Glomerular endothelial cell (primary cell): ENCODE data around the gene MED23. TPM values are rescaled to one million over a fixed set of nuclear protein-coding genes. Genes with fewer than 3 reads are reported as not detected.

ENCODE experiments used
- DNase-seq: peaks from one replicate; pipeline ENCODE4 v3.0.0-alpha.2; 2011; ENCODE audit warnings: low read depth, low spot score; ENCODE audit errors: extremely low read depth
- total RNA-seq: library from RNA; depleted of rRNA; stranded (reverse); fragments of >200 nt; gene quantifications from 2 replicates; pipeline ENCODE4 v1.2.3, GENCODE V29; 2015

The MED23 gene
- total RNA-seq, result 19.0 and 20.9 TPM in 2 replicates

GRCh38 chr6:131627724-131628682 is at the start of gene MED23:
TSS of gene MED23 (minus strand) at chr6:131628242. CDS start at chr6:131628049, 193 bp downstream.
- peak; percentile 63 for DNase-seq

GRCh38 chr6:131673184-131673583 is 45.1 kb upstream of the MED23 start:
- DNase-seq, result no peak

- no peak for DNase-seq
These were observed 41.8 kb upstream of the MED23 start for GRCh38 chr6:131669891-131670290.

- DNase-seq, result no peak
These were observed 35.6 kb upstream of the MED23 start for GRCh38 chr6:131663578-131664165.

- no peak for DNase-seq
These were observed 32.2 kb upstream of the MED23 start for GRCh38 chr6:131660195-131660594.

GRCh38 chr6:131658287-131658686 is 30.2 kb upstream of the MED23 start:
- DNase-seq, result no peak

GRCh38 chr6:131657630-131658111 is 29.6 kb upstream of the MED23 start:
- DNase-seq, result no peak

- no peak for DNase-seq
These were observed 29.2 kb upstream of the MED23 start for GRCh38 chr6:131657222-131657621.

GRCh38 chr6:131656667-131657066 is 28.6 kb upstream of the MED23 start:
- no peak for DNase-seq

DNA sequence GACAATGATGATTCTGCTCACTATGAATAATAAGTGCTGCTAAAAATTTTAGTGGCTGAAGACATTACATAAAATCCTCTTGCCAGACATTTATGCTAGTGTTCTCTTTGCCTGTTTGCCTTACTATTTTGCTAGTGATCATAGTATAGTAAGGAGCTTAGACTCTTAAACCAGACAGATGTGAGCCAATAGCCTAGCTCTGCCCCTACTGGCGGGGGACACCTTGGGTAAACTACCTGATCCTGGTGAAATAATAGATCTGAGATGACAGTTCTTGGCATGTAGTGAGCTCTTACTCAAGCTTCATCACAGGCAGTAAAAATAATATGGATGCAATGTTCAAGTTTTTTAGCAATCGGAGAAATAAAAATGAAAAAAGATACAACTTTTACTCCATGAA is 27.9 kb upstream of the MED23 start:
- no peak for DNase-seq

DNA sequence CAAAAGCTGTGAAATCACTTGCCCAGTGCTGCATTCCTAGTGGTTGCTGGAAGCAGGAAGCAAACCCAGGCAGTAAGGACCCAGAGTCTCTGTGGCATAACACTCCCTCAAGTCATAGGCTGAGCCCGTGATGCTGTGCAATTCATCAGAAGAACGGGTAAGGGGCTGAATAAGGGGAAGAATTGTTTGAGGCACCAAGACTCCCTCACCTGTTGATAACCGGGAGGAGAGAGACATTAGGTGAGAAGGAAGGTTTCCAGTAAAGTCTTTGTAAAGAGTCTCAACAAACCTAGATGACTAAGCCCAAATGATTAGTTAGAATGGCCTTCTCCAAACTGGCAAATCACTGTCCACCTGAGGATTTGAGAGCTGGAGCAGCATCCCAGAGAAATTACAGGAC is 27.3 kb upstream of the MED23 start:
- no peak for DNase-seq

GRCh38 chr6:131654326-131654725 is 26.3 kb upstream of the MED23 start:
- DNase-seq, result no peak

DNA sequence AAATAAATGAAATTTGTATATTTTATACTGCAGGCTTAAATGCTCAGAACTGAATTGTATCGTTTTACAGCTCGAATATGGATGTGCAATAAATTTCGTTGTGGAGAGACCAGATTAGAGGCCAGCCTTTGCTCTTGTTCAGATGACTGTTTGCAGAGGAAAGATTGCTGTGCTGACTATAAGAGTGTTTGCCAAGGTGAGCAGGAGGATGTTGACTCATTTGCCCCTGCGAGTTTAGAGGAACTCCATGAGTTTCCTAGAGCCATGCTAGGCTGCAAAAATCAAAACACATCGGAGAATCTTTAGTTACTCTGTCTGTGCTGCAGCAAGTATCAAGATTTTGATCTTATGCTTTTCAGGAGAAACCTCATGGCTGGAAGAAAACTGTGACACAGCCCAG is 24.4 kb upstream of the MED23 start:
- DNase-seq, result no peak

DNA sequence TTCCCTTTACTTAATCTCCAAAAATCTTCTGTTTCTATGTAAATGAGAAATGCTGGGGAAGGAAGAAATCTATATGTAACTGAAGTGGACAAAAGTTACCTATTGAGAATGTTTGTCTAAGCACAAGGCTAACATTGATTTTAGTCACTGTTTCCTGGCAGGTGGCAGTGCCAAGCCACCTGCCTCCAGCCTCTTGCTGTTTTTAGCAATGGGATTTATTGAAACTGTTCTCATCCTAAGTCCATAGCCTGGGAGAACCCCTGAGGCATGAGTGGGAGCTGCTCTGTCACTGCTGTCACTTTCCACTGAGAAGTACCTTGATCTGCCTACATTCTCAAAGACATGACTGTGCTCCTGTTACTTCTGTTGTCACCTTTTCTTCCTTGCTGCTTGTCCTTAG is 23.7 kb upstream of the MED23 start:
- no peak for DNase-seq

GRCh38 chr6:131646249-131646670 is 18.2 kb upstream of the MED23 start:
- no peak for DNase-seq

DNA sequence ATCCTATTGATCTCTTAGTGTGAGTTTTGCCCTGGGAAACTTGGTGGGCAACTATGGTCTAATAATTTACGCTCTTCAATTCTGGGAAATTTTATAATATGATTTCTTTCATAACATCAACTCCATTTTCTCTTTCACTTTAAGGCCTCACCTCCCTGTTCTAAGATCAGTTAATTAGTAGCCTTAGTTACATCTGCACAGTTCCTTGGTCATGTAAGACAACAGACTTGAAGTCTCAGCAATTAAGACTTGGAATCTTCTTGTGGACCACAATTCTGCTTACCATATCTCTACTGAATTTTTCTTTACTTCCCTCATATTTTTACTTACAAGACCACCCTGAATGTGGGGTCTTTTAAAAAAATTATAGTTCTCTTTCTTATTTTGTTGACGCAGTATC is 17.8 kb upstream of the MED23 start:
- no peak for DNase-seq

- no peak for DNase-seq
These were observed 16.9 kb upstream of the MED23 start for GRCh38 chr6:131644921-131645320.

- DNase-seq, result no peak
These were observed 15.9 kb upstream of the MED23 start for GRCh38 chr6:131643855-131644460.

DNA sequence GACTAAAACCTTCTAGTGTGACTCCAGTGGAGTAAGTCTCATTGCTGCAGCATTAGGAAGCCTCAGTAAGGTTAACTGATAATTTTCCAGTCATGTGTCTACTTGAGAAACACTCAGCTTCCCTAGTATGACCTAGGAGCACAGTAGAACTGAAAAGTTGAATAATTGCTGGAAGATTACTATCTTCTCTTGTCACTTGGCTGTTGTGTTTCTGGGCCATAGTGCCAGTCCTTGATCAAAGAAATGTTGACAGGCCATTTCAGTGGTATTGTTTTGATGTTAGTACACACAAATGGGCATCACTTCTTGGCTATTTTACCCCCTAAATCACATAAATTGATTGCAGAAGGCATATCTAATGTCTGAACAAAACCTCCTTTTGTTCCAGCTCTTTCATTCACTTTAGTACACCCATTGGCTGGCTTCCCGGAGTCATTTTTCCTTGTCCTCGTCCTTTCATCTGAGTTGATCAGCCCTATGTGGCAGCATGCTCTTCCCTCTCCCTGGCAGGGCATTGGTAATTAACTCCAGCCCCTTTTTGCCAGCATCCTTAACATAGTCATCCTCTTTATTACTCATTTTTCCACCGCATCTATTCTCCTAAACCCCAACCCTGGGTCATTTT is 15.1 kb upstream of the MED23 start:
- DNase-seq, result no peak

DNA sequence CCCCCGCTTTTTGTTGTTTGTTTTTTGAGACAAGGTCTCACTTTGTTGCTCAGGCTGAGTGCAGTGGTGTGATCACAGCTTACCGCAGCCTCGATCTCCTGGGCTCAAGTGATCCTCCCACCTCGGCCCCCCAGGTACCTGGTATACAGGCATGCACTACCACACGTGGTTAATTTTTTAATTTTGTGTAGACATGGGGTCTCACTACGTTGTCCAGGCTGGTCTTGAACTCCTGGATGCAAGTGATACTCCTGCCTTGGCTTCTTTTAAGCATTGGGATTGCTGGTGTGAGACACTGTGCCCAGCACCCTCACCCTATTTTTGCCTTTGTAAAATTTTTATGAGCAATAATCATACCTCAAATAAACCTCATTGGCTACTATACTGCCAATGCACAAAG is 14.5 kb upstream of the MED23 start:
- DNase-seq, result no peak

GRCh38 chr6:131641554-131641953 is 13.5 kb upstream of the MED23 start:
- DNase-seq, result no peak
